Neural progenitor cell (in vitro differentiated cells): ENCODE results near the gene EFCAB11. TPM values are rescaled to one million over a fixed set of nuclear protein-coding genes. Genes with fewer than 3 reads are reported as not detected.

ENCODE experiments used
- DNase-seq: peaks from one replicate; pipeline ENCODE4 v3.0.0-alpha.2; 2016; ENCODE audit warnings: low spot score
- H2AFZ ChIP-seq: fragments of 200-600 bp; sonication (generic); replicated peaks from 2 replicates; pipeline ENCODE4 v1.6.1; 2016; ENCODE audit warnings: antibody characterized with exemption
- H3F3A ChIP-seq: fragments of 200-600 bp; sonication (generic); 2 replicates; pipeline ENCODE4 v1.6.1; 2016; ENCODE audit warnings: antibody characterized with exemption, low read depth
- H3K27ac ChIP-seq: fragments of 200-600 bp; sonication (generic); 2 replicates; pipeline ENCODE4 v1.5.1; 2016; ENCODE audit warnings: mild to moderate bottlenecking
- H3K27me3 ChIP-seq: fragments of 200-600 bp; sonication (generic); 2 replicates; pipeline ENCODE4 v1.6.1; 2016; ENCODE audit warnings: mild to moderate bottlenecking, moderate library complexity
- H3K36me3 ChIP-seq: fragments of 200-600 bp; sonication (generic); 2 replicates; pipeline ENCODE4 v1.5.1; 2016
- H3K4me1 ChIP-seq: fragments of 200-600 bp; sonication (generic); 2 replicates; pipeline ENCODE4 v1.6.1; 2016; ENCODE audit warnings: mixed run types
- H3K4me2 ChIP-seq: fragments of 200-600 bp; sonication (generic); 2 replicates; pipeline ENCODE4 v1.6.1; 2016
- H3K4me3 ChIP-seq: fragments of 200-600 bp; sonication (generic); 2 replicates; pipeline ENCODE4 v1.5.1; 2016
- H3K79me2 ChIP-seq: fragments of 200-600 bp; sonication (generic); 2 replicates; pipeline ENCODE4 v1.6.1; 2016; ENCODE audit warnings: low read depth
- H3K9ac ChIP-seq: fragments of 200-600 bp; sonication (generic); 2 replicates; pipeline ENCODE4 v1.6.1; 2016
- H3K9me3 ChIP-seq: fragments of 200-600 bp; sonication (generic); 2 replicates; pipeline ENCODE4 v1.5.1; 2016; ENCODE audit warnings: low read depth
- H4K20me1 ChIP-seq: fragments of 200-600 bp; sonication (generic); 2 replicates; pipeline ENCODE4 v1.6.1; 2016; ENCODE audit warnings: low read depth
- H3K27ac Mint-ChIP-seq: 3 replicates; pipeline ENCODE4 v1.8.0; 2021; ENCODE audit warnings: mixed read lengths
- H3K27me3 Mint-ChIP-seq: 2 replicates; pipeline ENCODE4 v1.8.0; 2022; ENCODE audit warnings: low read depth, mild to moderate bottlenecking, inconsistent platforms, moderate library complexity, mixed read lengths; ENCODE audit not compliant: insufficient read depth
- H3K36me3 Mint-ChIP-seq: 3 replicates; pipeline ENCODE4 v1.8.0; 2021; ENCODE audit warnings: mixed read lengths
- H3K4me1 Mint-ChIP-seq: 3 replicates; pipeline ENCODE4 v1.8.0; 2021; ENCODE audit warnings: mixed read lengths
- H3K4me3 Mint-ChIP-seq: 3 replicates; pipeline ENCODE4 v1.8.0; 2021; ENCODE audit warnings: mild to moderate bottlenecking, moderate library complexity, mixed read lengths
- H3K9me3 Mint-ChIP-seq: 3 replicates; pipeline ENCODE4 v1.8.0; 2020; ENCODE audit warnings: mixed read lengths
- CTCF ChIP-seq: fragments of 200-600 bp; sonication (generic); IDR thresholded peaks from 2 replicates; pipeline ENCODE4 v1.5.1; 2017; ENCODE audit warnings: antibody characterized with exemption, mild to moderate bottlenecking
- EZH2 ChIP-seq: fragments of 200-600 bp; sonication (generic); IDR thresholded peaks from 2 replicates; pipeline ENCODE4 v1.6.1; 2017; ENCODE audit warnings: antibody characterized with exemption, mild to moderate bottlenecking, moderate library complexity
- EZH2phosphoT487 ChIP-seq: fragments of 200-600 bp; sonication (generic); IDR thresholded peaks from 2 replicates; pipeline ENCODE4 v1.6.1; 2017; ENCODE audit warnings: antibody characterized with exemption
- total RNA-seq: library from RNA; depleted of rRNA; stranded (reverse); fragments of >200 nt; gene quantifications from 2 replicates; pipeline ENCODE4 v1.2.3, GENCODE V29; 2015; ENCODE audit warnings: low replicate concordance

Gene EFCAB11
- total RNA-seq, 1 donor from 2014 or later: 27.6 TPM

- Histone ChIP-seq H3K27ac (no peak overlapping the region), H3K36me3 (no peaks in the 10 kb centered on the region), H3K9ac (no peak overlapping the region), H3K4me1 (no peaks in the 10 kb centered on the region), H3K79me2 (no peaks in the 10 kb centered on the region), H3K9me3 (no peaks in the 10 kb centered on the region), H4K20me1 (no peaks in the 10 kb centered on the region), H2AFZ (no peak overlapping the region), H3K4me3 (no peak overlapping the region), H3F3A (no peaks in the 10 kb centered on the region), H3K27me3 (no peaks in the 10 kb centered on the region), H3K4me2 (no peak overlapping the region)
- H3K4me1 Mint-ChIP-seq: no peaks in the 10 kb centered on the region
- TF ChIP-seq EZH2phosphoT487: no peak
- TF ChIP-seq EZH2: no peak
- TF ChIP-seq CTCF: no peak
- H3K27ac Mint-ChIP-seq: no peak overlapping the region
- H3K27me3 Mint-ChIP-seq: no peaks in the 10 kb centered on the region
- no peak for DNase-seq
- H3K36me3 Mint-ChIP-seq: no peaks in the 10 kb centered on the region
- H3K9me3 Mint-ChIP-seq: peaks cover 21% of the 10 kb centered on the region
- no peak overlapping the region for H3K4me3 Mint-ChIP-seq
Observed at GRCh38 chr14:89746654-89747053, 207.9 kb downstream of the EFCAB11 start.

DNA sequence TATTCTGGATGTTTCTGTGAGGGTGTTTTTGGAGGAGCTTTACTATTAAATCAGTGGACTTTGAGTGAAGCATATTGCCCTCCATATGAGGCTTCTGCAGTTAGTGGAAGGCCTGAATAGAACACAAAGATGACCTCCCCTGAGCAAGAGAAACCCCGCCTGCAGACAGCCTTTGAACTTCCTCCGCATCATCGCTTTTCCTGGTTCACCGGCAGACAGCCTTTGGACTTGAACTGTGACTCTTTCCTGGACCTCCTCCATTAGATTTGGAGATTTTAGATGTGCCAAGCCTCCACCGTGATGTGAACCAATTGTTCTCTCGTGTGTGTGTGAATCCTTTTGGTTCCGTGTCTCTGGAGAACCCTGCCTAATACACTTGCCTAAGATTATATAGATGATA lies 208.4 kb downstream of the EFCAB11 start:
- Mint-ChIP-seq H3K27ac (peak overlapping the region; percentile 81), H3K4me3 (no peak overlapping the region), H3K36me3 (no peaks in the 10 kb centered on the region), H3K27me3 (no peaks in the 10 kb centered on the region), H3K9me3 (peaks cover 24% of the 10 kb centered on the region), H3K4me1 (no peaks in the 10 kb centered on the region)
- Histone ChIP-seq H3K4me3 (no peak overlapping the region), H2AFZ (no peak overlapping the region), H3K4me1 (no peaks in the 10 kb centered on the region), H3K9ac (no peak overlapping the region), H3K79me2 (no peaks in the 10 kb centered on the region), H3K27me3 (no peaks in the 10 kb centered on the region), H3K4me2 (no peak overlapping the region), H3K36me3 (no peaks in the 10 kb centered on the region), H4K20me1 (no peaks in the 10 kb centered on the region), H3F3A (no peaks in the 10 kb centered on the region), H3K27ac (no peak overlapping the region), H3K9me3 (no peaks in the 10 kb centered on the region)
- TF ChIP-seq EZH2phosphoT487 (no peak), EZH2 (no peak), CTCF (no peak)
- no peak for DNase-seq

Other genes with a start within 250 kb of the EFCAB11 start
- gene TDP1, start 1.2 kb upstream of the EFCAB11 start, total RNA-seq: 59.2 and 63.4 TPM in 2 replicates
- gene KCNK13, start 107.3 kb upstream of the EFCAB11 start, total RNA-seq: not detected in 2 replicates